GM18519 (cell line): ENCODE results near the gene DAD1.
"Not testable (repeated sequence)": the region's sequence is repeated elsewhere in the genome, so short reads cannot be mapped to it uniquely, and the experiment has no call there.

ENCODE experiments used
- ATAC-seq: cut with Tn5 transposase; IDR thresholded peaks from one replicate; pipeline ENCODE4 v1.9.1; 2021; ENCODE audit warnings: mild to moderate bottlenecking, moderate library complexity; ENCODE audit not compliant: unreplicated experiment, low FRiP score

The DAD1 gene

DNA sequence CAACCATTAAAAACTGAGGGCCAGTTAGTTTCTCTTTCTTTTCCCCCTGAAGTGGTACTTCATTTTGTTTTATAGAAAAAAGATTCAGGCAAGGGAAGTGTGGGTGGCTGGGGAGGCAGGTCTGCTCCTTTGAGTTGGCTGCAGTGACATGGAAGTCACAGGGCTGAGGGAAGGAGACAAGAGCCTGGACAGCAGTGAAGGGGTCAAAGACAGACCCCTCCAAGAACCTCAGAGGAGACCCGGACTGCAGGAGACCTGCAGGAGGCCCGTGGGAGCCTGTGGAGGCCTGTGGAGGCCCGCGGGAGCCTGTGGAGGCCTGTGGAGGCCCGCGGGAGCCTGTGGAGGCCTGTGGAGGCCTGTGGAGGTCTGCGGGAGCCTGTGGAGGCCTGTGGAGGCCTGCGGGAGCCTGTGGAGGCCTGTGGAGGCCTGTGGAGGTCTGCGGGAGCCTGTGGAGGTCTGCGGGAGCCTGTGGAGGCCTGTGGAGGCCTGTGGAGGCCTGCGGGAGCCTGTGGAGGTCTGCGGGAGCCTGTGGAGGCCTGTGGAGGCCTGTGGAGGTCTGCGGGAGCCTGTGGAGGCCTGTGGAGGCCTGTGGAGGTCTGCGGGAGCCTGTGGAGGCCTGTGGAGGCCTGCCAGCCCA, 35.0 kb downstream of the DAD1 start:
- ATAC-seq: not testable (repeated sequence)

DNA sequence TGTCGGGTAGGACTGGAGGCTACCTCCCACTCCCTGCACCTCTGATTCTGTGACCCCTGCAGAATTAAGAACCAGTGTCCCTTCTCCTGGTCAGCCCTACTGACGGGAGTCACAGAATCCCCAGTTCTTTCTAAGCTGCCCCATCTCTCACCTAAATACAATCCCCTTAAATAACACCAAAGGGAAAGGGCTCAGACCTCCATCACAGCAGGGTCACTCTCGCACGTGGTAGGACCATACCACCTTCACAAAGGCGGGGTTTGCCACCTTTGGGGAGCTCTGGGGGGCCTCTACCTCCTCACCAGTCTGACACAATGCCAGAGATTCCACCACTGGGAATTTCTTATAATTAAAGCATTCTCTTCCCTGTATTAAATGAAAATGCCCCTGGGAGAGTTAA, 35.6 kb downstream of the DAD1 start:
- no peak for ATAC-seq

DNA sequence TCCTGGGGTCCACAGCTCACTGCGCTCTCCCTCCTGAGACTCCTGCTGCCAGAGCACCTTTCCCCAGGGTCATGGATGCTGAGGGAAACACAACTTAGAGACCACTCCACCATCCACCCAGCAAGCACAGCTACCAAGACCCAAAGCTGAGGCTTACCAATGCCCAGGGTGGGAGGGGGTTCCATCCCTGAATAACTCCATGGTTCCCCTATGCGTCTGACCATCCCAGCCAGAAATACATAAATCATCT, 36.3 kb downstream of the DAD1 start:
- no peak for ATAC-seq

DNA sequence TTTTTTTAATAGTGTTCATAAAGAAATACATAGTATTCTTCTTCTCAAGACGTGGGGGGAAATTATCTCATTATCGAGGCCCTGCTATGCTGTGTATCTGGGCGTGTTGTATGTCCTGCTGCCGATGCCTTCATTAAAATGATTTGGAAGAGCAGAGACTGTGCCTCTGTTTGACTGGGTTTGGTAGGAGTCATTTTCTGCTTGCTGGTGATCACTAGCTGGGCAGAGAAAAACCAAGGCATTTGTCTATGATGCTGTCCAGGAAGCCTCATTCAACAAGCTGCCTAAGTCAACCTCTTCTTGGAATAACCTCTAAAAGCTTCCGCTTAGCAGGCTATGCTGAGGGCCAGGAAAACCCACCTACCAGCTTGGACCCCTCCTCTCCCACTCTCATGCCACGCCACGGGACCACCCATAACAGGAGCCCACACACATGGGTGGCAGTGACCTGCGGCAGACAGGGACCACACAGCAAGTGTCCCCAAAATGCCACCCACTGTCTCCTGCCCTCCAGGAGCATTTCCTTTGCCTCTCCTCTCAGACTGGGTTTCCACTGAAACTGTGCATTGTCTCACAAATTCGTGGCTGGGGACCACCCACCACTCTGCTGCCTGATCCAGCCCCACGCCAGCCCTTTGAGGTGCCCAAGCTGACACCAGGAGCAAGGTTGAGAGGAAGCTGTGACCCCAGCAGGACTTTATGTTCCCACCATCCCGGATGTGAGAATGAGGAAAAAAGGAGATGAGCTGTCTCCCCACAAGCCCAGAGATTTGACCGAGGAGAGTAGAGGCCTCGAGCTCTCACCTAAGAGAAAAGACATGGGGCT, 36.8 kb downstream of the DAD1 start:
- ATAC-seq: no peak

DNA sequence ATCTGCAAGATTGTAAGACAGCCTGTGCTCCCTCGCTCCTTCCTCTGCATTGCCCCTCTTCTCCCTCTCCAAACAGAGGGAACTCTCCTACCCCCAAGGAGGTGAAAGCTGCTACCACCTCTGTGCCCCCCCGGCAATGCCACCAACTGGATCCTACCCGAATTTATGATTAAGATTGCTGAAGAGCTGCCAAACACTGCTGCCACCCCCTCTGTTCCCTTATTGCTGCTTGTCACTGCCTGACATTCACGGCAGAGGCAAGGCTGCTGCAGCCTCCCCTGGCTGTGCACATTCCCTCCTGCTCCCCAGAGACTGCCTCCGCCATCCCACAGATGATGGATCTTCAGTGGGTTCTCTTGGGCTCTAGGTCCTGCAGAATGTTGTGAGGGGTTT, 37.4 kb downstream of the DAD1 start:
- no peak for ATAC-seq

DNA sequence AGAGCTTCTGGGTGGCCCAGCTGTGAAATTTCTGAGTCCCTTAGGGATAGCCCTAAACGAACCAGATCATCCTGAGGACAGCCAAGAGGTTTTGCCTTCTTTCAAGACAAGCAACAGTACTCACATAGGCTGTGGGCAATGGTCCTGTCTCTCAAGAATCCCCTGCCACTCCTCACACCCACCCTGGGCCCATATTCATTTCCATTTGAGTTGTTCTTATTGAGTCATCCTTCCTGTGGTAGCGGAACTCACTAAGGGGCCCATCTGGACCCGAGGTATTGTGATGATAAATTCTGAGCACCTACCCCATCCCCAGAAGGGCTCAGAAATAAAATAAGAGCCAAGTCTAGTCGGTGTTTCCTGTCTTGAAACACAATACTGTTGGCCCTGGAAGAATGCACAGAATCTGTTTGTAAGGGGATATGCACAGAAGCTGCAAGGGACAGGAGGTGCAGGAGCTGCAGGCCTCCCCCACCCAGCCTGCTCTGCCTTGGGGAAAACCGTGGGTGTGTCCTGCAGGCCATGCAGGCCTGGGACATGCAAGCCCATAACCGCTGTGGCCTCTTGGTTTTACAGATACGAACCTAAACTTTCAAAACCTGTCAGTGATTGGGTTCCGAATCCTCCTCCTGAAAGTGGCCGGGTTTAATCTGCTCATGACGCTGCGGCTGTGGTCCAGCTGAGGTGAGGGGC, 38.9 kb downstream of the DAD1 start:
- ATAC-seq: no peak

DNA sequence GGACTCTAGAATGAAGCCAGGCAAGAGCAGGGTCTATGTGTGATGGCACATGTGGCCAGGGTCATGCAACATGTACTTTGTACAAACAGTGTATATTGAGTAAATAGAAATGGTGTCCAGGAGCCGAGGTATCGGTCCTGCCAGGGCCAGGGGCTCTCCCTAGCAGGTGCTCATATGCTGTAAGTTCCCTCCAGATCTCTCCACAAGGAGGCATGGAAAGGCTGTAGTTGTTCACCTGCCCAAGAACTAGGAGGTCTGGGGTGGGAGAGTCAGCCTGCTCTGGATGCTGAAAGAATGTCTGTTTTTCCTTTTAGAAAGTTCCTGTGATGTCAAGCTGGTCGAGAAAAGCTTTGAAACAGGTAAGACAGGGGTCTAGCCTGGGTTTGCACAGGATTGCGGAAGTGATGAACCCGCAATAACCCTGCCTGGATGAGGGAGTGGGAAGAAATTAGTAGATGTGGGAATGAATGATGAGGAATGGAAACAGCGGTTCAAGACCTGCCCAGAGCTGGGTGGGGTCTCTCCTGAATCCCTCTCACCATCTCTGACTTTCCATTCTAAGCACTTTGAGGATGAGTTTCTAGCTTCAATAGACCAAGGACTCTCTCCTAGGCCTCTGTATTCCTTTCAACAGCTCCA, 39.6 kb downstream of the DAD1 start:
- ATAC-seq: no peak

DNA sequence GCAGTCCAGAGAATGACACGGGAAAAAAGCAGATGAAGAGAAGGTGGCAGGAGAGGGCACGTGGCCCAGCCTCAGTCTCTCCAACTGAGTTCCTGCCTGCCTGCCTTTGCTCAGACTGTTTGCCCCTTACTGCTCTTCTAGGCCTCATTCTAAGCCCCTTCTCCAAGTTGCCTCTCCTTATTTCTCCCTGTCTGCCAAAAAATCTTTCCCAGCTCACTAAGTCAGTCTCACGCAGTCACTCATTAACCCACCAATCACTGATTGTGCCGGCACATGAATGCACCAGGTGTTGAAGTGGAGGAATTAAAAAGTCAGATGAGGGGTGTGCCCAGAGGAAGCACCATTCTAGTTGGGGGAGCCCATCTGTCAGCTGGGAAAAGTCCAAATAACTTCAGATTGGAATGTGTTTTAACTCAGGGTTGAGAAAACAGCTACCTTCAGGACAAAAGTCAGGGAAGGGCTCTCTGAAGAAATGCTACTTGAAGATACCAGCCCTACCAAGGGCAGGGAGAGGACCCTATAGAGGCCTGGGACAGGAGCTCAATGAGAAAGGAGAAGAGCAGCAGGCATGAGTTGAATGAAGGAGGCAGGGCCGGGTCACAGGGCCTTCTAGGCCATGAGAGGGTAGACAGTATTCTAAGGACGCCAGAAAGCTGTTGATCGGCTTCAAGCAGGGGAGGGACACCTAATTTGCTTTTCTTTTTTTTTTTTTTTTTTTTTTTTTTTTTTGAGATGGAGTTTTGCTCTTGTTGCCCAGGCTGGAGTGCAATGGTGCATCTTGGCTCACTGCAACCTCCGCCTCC, 40.9 kb downstream of the DAD1 start:
- no peak for ATAC-seq

DNA sequence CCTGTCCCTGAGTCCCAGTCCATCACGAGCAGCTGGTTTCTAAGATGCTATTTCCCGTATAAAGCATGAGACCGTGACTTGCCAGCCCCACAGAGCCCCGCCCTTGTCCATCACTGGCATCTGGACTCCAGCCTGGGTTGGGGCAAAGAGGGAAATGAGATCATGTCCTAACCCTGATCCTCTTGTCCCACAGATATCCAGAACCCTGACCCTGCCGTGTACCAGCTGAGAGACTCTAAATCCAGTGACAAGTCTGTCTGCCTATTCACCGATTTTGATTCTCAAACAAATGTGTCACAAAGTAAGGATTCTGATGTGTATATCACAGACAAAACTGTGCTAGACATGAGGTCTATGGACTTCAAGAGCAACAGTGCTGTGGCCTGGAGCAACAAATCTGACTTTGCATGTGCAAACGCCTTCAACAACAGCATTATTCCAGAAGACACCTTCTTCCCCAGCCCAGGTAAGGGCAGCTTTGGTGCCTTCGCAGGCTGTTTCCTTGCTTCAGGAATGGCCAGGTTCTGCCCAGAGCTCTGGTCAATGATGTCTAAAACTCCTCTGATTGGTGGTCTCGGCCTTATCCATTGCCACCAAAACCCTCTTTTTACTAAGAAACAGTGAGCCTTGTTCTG, 41.6 kb downstream of the DAD1 start:
- ATAC-seq: no peak

DNA sequence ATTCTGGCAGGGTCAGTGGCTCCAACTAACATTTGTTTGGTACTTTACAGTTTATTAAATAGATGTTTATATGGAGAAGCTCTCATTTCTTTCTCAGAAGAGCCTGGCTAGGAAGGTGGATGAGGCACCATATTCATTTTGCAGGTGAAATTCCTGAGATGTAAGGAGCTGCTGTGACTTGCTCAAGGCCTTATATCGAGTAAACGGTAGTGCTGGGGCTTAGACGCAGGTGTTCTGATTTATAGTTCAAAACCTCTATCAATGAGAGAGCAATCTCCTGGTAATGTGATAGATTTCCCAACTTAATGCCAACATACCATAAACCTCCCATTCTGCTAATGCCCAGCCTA, 42.3 kb downstream of the DAD1 start:
- ATAC-seq: no peak

DNA sequence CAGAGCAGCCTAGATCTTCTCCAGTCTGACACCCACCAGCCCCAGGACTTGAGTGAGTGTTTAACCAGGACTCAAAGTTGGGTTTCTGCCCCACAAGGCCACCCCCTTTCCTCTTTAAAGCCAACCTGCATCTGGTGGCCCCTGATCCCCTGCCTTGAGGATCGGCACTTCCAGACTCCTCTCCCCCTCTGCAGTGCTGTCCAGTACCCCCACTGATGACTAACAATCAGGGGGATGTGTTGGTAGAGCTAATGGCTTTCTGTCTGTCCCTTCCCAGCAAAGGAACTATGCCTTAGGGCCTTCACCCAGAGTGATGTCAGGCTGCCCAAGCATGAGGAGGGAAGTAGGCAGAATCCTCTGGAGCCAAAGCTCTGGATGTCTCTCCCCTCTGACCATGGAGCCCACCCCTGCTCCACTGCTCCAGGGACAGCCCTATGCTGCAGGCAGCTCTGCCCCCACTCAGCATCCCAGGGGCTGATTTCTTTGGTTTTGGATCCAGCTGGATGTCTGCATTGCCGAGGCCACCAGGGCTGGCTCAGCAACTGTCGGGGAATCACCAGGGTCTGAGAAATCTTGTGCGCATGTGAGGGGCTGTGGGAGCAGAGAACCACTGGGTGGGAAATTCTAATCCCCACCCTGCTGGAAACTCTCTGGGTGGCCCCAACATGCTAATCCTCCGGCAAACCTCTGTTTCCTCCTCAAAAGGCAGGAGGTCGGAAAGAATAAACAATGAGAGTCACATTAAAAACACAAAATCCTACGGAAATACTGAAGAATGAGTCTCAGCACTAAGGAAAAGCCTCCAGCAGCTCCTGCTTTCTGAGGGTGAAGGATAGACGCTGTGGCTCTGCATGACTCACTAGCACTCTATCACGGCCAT, 42.9 kb downstream of the DAD1 start:
- no peak for ATAC-seq

DNA sequence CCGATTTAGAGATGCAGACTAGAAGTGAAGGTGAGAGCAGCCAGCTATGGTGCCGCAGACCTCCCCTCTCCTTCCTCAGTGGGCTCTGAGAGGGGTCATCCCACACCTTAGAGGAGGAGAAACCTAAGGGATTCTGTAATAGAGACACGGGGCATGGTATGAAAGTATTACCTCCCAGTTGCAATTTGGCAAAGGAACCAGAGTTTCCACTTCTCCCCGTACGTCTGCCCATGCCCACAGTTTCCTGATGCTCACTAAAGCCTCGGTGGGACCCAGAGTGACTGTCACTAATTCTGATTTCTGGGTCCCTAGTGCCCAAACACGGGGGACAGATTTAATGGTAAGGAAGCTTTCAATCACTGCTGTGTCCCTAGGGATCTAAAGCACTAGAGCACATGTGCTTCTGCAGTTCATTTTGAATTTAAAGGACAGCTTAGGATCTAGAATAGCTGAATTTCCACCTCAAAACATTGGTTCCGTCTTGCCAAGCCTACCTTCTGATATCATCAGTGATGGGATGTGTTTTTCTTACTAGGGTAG, 44.1 kb downstream of the DAD1 start:
- ATAC-seq: no peak

DNA sequence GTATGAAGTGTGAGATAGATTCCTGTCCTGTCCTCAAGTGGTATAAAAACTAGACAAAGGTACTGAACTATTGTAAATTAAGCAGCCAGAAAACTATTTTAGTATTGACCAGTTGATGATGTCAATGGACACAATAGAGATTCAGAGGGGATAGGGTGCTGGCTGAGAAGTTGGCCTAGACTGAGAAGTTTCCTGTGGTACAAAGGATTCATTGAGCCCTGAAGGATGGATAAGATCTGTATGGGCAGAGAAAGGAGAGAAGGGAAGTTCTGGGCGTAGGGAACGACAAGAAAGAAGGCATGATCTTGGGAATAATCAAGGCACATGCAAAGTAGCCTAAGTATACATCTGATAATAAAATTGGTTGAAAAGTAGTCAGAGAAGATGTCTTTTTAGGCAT, 44.6 kb downstream of the DAD1 start:
- no peak for ATAC-seq

DNA sequence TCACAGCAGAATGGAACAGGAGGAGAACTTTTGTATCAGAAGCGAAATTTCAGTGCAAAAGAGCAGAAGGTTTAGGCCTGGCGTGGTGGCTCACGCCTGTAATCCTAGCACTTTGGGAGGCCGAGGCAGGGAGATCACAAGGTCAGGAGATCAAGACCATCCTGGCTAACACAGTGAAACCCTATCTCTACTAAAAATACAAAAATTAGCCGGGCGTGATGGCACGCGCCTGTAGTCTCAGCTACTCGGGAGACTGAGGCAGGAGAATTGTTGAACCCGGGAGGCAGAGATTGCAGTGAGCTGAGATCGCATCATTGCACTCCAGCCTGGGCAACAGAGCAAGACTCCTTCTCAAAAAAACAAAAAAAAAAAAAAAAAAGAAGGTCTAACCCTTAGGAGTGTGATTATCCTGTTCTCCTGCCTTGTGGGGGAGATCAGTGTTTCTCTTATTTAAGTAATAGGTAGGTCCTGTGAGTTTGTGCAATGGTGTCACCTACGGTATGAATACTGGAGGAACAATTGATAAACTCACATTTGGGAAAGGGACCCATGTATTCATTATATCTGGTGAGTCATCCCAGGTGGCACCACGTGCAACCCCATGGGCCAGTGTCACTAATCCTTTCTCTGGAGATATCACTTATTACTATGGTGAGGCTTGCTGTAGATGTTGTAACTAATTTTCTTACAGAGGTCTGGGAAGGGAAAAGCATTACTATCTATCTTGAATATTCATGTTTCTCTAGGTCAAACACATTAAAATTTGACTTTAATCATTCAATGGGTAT, 45.3 kb downstream of the DAD1 start:
- not testable (repeated sequence) for ATAC-seq

DNA sequence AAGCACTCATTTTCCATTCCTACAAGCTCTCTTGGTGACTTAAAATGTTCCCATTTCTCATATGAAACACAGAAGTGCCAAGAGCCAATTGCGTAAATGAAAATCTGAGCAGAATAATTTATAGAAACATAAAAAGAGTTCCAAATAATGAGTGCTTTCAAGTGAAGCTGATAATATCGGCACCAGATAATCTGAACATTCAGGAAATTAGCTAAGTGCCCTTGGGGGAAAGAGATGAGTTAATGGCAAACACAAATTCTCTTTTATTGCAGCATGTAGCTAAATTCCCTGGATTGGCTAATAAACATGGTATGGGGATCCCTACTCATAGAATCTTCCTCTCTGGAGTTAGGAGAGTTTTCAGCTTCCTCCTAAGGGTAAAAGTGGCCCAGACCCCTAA, 46.7 kb downstream of the DAD1 start:
- ATAC-seq: no peak

DNA sequence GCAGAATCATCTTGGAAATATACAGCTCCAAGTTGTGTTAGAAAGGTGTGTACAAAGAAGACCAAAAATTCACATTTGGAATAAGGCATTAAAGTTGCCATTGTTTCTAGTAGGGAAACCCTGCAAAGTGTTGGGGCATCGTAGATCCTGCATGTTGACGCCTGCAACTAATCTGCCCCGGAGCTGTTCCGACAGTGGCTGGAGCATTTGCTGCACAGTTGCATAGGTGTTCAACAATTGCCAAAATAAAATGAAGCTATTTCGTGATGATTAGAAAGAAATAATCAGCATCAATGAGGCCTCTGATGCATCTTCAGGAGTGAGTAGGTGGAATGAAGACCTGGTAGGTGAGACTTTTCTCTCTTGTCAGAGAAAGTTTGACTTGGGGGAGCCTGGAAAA, 47.3 kb downstream of the DAD1 start:
- no peak for ATAC-seq

DNA sequence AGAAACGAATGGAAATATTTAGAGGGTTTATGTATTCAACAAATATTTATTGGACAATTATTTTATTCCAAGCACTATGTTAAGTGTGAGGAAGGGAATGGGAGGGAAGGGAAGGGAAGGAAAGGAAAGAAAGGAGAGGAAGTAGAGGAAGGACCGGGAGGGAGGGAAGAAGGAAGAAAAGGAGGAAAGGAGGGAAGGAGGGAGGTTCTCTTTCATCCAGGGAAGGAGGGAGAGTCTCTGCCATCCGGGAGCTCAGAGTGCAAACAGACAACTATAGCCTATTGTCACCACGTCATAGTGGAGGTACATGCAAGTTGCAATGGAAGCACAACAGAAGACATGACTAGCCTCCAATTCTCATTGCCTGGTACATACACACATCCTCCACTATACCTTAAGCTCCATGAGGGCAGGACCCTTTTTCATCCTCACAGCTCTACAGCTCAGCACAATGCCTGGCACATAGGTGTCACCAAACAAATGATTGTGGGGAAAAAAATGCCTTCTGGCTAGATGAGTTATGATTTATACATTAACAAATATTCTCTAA, 48.1 kb downstream of the DAD1 start:
- no peak for ATAC-seq

DNA sequence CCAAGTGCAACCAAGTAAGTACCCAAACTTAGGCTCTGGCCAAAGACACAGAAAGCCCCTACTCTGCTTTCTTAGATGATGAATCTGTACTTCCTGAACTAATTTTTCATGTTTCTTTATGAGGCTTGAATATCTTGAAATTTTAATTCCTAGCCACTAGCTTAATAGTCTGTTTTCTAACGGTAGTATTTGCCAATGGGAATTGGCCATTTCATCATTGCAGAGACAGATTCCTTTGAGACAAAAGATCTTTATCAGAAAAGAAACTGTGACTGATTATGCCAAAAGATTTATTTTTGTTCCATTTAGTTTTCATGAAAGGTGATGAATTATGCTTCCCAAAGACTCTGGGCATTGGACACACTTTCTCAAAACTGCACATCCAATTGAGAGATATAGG, 48.7 kb downstream of the DAD1 start:
- ATAC-seq: no peak
